GM10248 (cell line): ENCODE measurements around the gene SLIRP.
"Not testable (repeated sequence)": the region's sequence is repeated elsewhere in the genome, so short reads cannot be mapped to it uniquely, and the experiment has no call there.

Source experiments
- CTCF ChIA-PET: fragments of 300-600 bp; sonication (Branson Sonifier 250); formaldehyde crosslinking; extraction: SDS; loops from one replicate; lab custom pipeline; 2021; ENCODE audit warnings: antibody characterized with exemption; lab: Yijun Ruan, JAX
- POLR2A ChIA-PET: fragments of 350-650 bp; sonication (Branson Sonifier 250); formaldehyde crosslinking; extraction: SDS; loops from one replicate; lab custom pipeline; 2020; ENCODE audit warnings: antibody characterized with exemption; lab: Yijun Ruan, JAX
- DNase-seq: peaks from one replicate; pipeline ENCODE4 v3.0.0; 2012; ENCODE audit errors: extremely low spot score
- CTCF ChIP-seq: IDR thresholded peaks from 2 replicates; pipeline ENCODE4 v1.5.1; 2012; ENCODE audit warnings: mild to moderate bottlenecking, low read depth; ENCODE audit errors: extremely low read depth, missing control alignments, control extremely low read depth

The SLIRP gene

GRCh38 chr14:77730976-77731497, 23.1 kb downstream of the SLIRP start:
- TF ChIP-seq CTCF, result no peak

GRCh38 chr14:77738559-77739250, 30.8 kb downstream of the SLIRP start:
- ChIA-PET CTCF (interaction anchor here (1.1 to 1.5 kb wide), 2 partner anchors 15 to 19 kb away, joined by 3 to 5 read pairs; no protein-coding TSS in a partner anchor), POLR2A (no interaction called here)
- no peak for TF ChIP-seq CTCF
- peak; percentile 38 for DNase-seq

More at GRCh38 chr14:77730976-77731497, 23.1 kb downstream of the SLIRP start:
- ChIA-PET POLR2A (no interaction called here), CTCF (interaction anchor here (1.6 kb wide), 1 partner anchor 30 kb away, joined by 3 read pairs; the partner anchor contains the start of gene SNW1)
- no peak for DNase-seq

GRCh38 chr14:77741438-77741837, 33.5 kb downstream of the SLIRP start:
- CTCF ChIA-PET, result interaction anchor here (1.1 to 2.0 kb wide), 5 partner anchors 13 to 20 kb away, joined by 3 to 6 read pairs (median 4); partner anchors contain the start of gene SNW1

GRCh38 chr14:77746064-77746702, 38.3 kb downstream of the SLIRP start:
- DNase-seq, result no peak
- TF ChIP-seq CTCF, result no peak
- ChIA-PET POLR2A (no interaction called here), CTCF (interaction anchor here (1.0 kb wide), 3 partner anchors 12 to 54 kb away, joined by 3 to 4 read pairs (median 3); partner anchors contain the start of gene ADCK1)

More at GRCh38 chr14:77741438-77741837, 33.5 kb downstream of the SLIRP start:
- POLR2A ChIA-PET, result no interaction called here
- no peak for TF ChIP-seq CTCF
- no peak for DNase-seq

GRCh38 chr14:77747425-77747824, 39.5 kb downstream of the SLIRP start:
- CTCF ChIA-PET, DNase-seq, POLR2A ChIA-PET: not testable (repeated sequence)

- ChIA-PET CTCF (interaction anchor here (1.0 to 2.2 kb wide), 4 partner anchors 9 to 18 kb away, joined by 3 to 12 read pairs (median 4); partner anchors contain the start of gene SNW1), POLR2A (no interaction called here)
- no peak for DNase-seq
- no peak for TF ChIP-seq CTCF
Observed at GRCh38 chr14:77752266-77752665, 44.4 kb downstream of the SLIRP start.
